B cell (primary cell): ENCODE data around the gene DLG2.
A peak's percentile ranks its signal among the peaks of the same experiment; 100 is the strongest.

ENCODE experiments used
- CTCF ChIP-seq: fragments of 200-600 bp; IDR thresholded peaks from one replicate; pipeline ENCODE4 v1.8.0; 2022; ENCODE audit warnings: antibody characterized with exemption, mild to moderate bottlenecking
- EZH2 ChIP-seq: IDR thresholded peaks from 2 replicates; pipeline ENCODE4 v1.6.1; 2012; ENCODE audit warnings: borderline replicate concordance, low read depth, mild to moderate bottlenecking, moderate library complexity, low read length; ENCODE audit not compliant: insufficient read depth, poor library complexity, severe bottlenecking

GRCh38 chr11:85590848-85591483, 36.2 kb downstream of the DLG2 start:
- TF ChIP-seq EZH2 (no peak), CTCF (peak; percentile 44)
